Esophagus squamous epithelium (tissue), 5 donors: ENCODE data around the gene ANKRD60. TPM values are rescaled to one million over a fixed set of nuclear protein-coding genes. Genes with fewer than 3 reads are reported as not detected.

Source experiments
- DNase-seq: peaks from one replicate; lab custom pipeline; 2025; lab: John Stamatoyannopoulos, UW
- H3K27ac ChIP-seq, 4 donors: fragments of 200-600 bp; sonication (generic); one replicate each; pipeline ENCODE4 v1.5.1; 2016 to 2019; ENCODE audit warnings: mild to moderate bottlenecking in 1 of 4
- H3K27me3 ChIP-seq, 4 donors: fragments of 200-600 bp; sonication (generic); 1 replicate in 3 of 4; 2 replicates in 1 of 4; pipeline versions ENCODE4 v1.5.1 to v1.6.0; 2017 to 2021; ENCODE audit warnings: antibody characterized with exemption in 1 of 4
- H3K36me3 ChIP-seq, 3 donors: fragments of 200-600 bp; sonication (generic); one replicate each; pipeline ENCODE4 v1.5.1; 2016 to 2019
- H3K4me1 ChIP-seq, 3 donors: fragments of 200-600 bp; sonication (generic); one replicate each; pipeline ENCODE4 v1.5.1; 2017 to 2019
- H3K4me3 ChIP-seq, 4 donors: fragments of 200-600 bp; sonication (generic); 1 replicate in 3 of 4; 2 replicates in 1 of 4; pipeline ENCODE4 v1.5.1; 2016 to 2019; ENCODE audit warnings: mild to moderate bottlenecking in 2 of 4, moderate library complexity in 1 of 4
- H3K9me3 ChIP-seq, 3 donors: fragments of 200-600 bp; sonication (generic); one replicate each; pipeline ENCODE4 v1.5.1; 2016 to 2019
- CTCF ChIP-seq, 6 experiments: fragments of 450-650 bp in 4 of 6; fragments of 200-600 bp in 2 of 6; sonication (generic) in 2 of 6; IDR thresholded peaks; one replicate each; pipeline ENCODE4 v1.5.1; 2016 to 2019; ENCODE audit warnings: antibody characterized with exemption in 6 of 6, mild to moderate bottlenecking in 4 of 6, moderate library complexity in 4 of 6
- POLR2A ChIP-seq, 4 donors: fragments of 450-650 bp; IDR thresholded peaks; one replicate each; pipeline ENCODE4 v1.6.1; 2017; ENCODE audit warnings: antibody characterized with exemption in 4 of 4, mild to moderate bottlenecking in 4 of 4, moderate library complexity in 3 of 4
- WGBS, 2 donors: methylation state at CpG; one replicate each; pipeline ENCODE4 v1.1.5; 2018; 5-methylcytosine and 5-hydroxymethylcytosine counted together
- intact Hi-C: fragments of 100-400 bp; cut with DNase I; formaldehyde crosslinking; loops from one replicate; pipeline ENCODE4 v1.15.0; 2022
- total RNA-seq, 4 donors: library from RNA; depleted of rRNA; stranded (reverse); fragments of >200 nt; gene quantifications; one replicate each; pipeline ENCODE4 v1.1.0, GENCODE V29; 2016
- donor health status: DM: yes; HTN: yes; CAD: no.

Gene ANKRD60
- total RNA-seq, 4 donors from 2014 or later = not detected

- Histone ChIP-seq H3K36me3 (no peaks in the 10 kb centered on the region), H3K27ac (no peak overlapping the region), H3K4me1 (peaks cover 0 to 5% (median 3%) of the 10 kb centered on the region in 3 donors), H3K4me3 (no peak overlapping the region), H3K27me3 (peaks cover 0 to 94% (median 11%) of the 10 kb centered on the region in 4 donors), H3K9me3 (peaks cover 0 to 11% (median 8%) of the 10 kb centered on the region in 3 donors)
- intact Hi-C loops = loop anchor here (10.0 kb wide), 1 partner anchor 709 kb away; no protein-coding TSS in a partner anchor
- TF ChIP-seq POLR2A (IDR thresholded peaks at IDR 0.05) (no peak), CTCF (IDR thresholded peaks at IDR 0.05) (no peak)
- WGBS, 2 donors = 65 to 80% methylated on average over 5 to 7 of the region's 8 CpGs
- no peak for DNase-seq
Observed at GRCh38 chr20:58223358-58223941, 5.0 kb downstream of the ANKRD60 start.

GRCh38 chr20:58222446-58222845 lies 6.0 kb downstream of the ANKRD60 start:
- Histone ChIP-seq H3K27ac (no peak overlapping the region), H3K9me3 (peaks cover 0 to 11% (median 9%) of the 10 kb centered on the region in 3 donors), H3K4me3 (no peak overlapping the region), H3K36me3 (no peaks in the 10 kb centered on the region), H3K27me3 (peaks cover 0 to 94% (median 5%) of the 10 kb centered on the region in 4 donors), H3K4me1 (no peaks in the 10 kb centered on the region)
- TF ChIP-seq POLR2A (IDR thresholded peaks at IDR 0.05) (no peak), CTCF (IDR thresholded peaks at IDR 0.05) (no peak)
- intact Hi-C loops = loop anchor here (10.0 kb wide), 1 partner anchor 708 kb away; no protein-coding TSS in a partner anchor
- no peak for DNase-seq
- 67 to 88% methylated on average over 5 to 12 of the region's 15 CpGs for WGBS, 2 donors

- DNase-seq = no peak
- Histone ChIP-seq H3K4me1 (no peaks in the 10 kb centered on the region), H3K36me3 (no peaks in the 10 kb centered on the region), H3K9me3 (peaks cover 0 to 11% (median 9%) of the 10 kb centered on the region in 3 donors), H3K4me3 (no peak overlapping the region), H3K27me3 (peaks cover 0 to 76% (median 0%) of the 10 kb centered on the region in 4 donors), H3K27ac (no peak overlapping the region)
- intact Hi-C loops = no loop called here
- no peak for TF ChIP-seq POLR2A (IDR thresholded peaks at IDR 0.05)
- no peak for TF ChIP-seq CTCF (IDR thresholded peaks at IDR 0.05)
- WGBS, 2 donors = 36 to 75% methylated on average over 4 of the region's 4 CpGs
Observed at GRCh38 chr20:58219342-58219700, 9.1 kb downstream of the ANKRD60 start.

- no peak for TF ChIP-seq POLR2A (IDR thresholded peaks at IDR 0.05)
- TF ChIP-seq CTCF (IDR thresholded peaks at IDR 0.05) = no peak
- DNase-seq = no peak
- peaks cover 0 to 76% (median 0%) of the 10 kb centered on the region in 4 donors for H3K27me3 ChIP-seq
- H3K27ac ChIP-seq = no peak overlapping the region
- WGBS, 2 donors = 50 to 61% methylated on average over 3 of the region's 6 CpGs
- H3K4me1 ChIP-seq = no peaks in the 10 kb centered on the region
- H3K4me3 ChIP-seq = no peak overlapping the region
- intact Hi-C loops = no loop called here
- peaks cover 0 to 11% (median 9%) of the 10 kb centered on the region in 3 donors for H3K9me3 ChIP-seq
- H3K36me3 ChIP-seq = no peaks in the 10 kb centered on the region
Observed at GRCh38 chr20:58218665-58219341, 9.7 kb downstream of the ANKRD60 start.

GRCh38 chr20:58216334-58216733 lies 12.1 kb downstream of the ANKRD60 start:
- intact Hi-C loops = no loop called here
- no peak overlapping the region for H3K27ac ChIP-seq

More at GRCh38 chr20:58216334-58216733, 12.1 kb downstream of the ANKRD60 start:
- 29 to 34% methylated on average over 4 of the region's 4 CpGs for WGBS, 2 donors
- DNase-seq = no peak
- H3K36me3 ChIP-seq = no peaks in the 10 kb centered on the region
- H3K27me3 ChIP-seq = peaks cover 0 to 79% (median 0%) of the 10 kb centered on the region in 4 donors
- TF ChIP-seq POLR2A (IDR thresholded peaks at IDR 0.05) (no peak), CTCF (IDR thresholded peaks at IDR 0.05) (no peak)
- H3K4me3 ChIP-seq = no peak overlapping the region
- no peaks in the 10 kb centered on the region for H3K4me1 ChIP-seq
- peaks cover 0 to 11% (median 9%) of the 10 kb centered on the region in 3 donors for H3K9me3 ChIP-seq
